ENCODE data around the gene ZDHHC7.
"Not testable (repeated sequence)": the region's sequence is repeated elsewhere in the genome, so short reads cannot be mapped to it uniquely, and the experiment has no call there.

Gene ZDHHC7

GRCh38 chr16:85045641-85046471, 34.5 kb upstream of the ZDHHC7 start:
- in situ Hi-C loops (cut with HindIII; ENCODE audit: low pct_ligation_motif_present, low pct_unique_long_range_greater_than_20kb, low sequenced_read_pairs): no loop called here
- no peak for DNase-seq

GRCh38 chr16:85045077-85045476, 33.7 kb upstream of the ZDHHC7 start:
- no peak for DNase-seq
- in situ Hi-C loops (cut with HindIII; ENCODE audit: low pct_ligation_motif_present, low pct_unique_long_range_greater_than_20kb, low sequenced_read_pairs): no loop called here

- in situ Hi-C loops (cut with HindIII; ENCODE audit: low pct_ligation_motif_present, low pct_unique_long_range_greater_than_20kb, low sequenced_read_pairs): no loop called here
- DNase-seq: no peak
Measured at GRCh38 chr16:85042606-85043005, 31.3 kb upstream of the ZDHHC7 start.

- in situ Hi-C loops (cut with HindIII; ENCODE audit: low pct_ligation_motif_present, low pct_unique_long_range_greater_than_20kb, low sequenced_read_pairs): no loop called here
- no peak for DNase-seq
Measured at GRCh38 chr16:85042167-85042526, 30.8 kb upstream of the ZDHHC7 start.

- in situ Hi-C loops (cut with HindIII; ENCODE audit: low pct_ligation_motif_present, low pct_unique_long_range_greater_than_20kb, low sequenced_read_pairs): no loop called here
- no peak for DNase-seq
Measured at GRCh38 chr16:85041219-85042166, 30.2 kb upstream of the ZDHHC7 start.

GRCh38 chr16:85040685-85041084, 29.4 kb upstream of the ZDHHC7 start:
- in situ Hi-C loops (cut with HindIII; ENCODE audit: low pct_ligation_motif_present, low pct_unique_long_range_greater_than_20kb, low sequenced_read_pairs): no loop called here
- no peak for DNase-seq

- no peak for DNase-seq
- in situ Hi-C loops (cut with HindIII; ENCODE audit: low pct_ligation_motif_present, low pct_unique_long_range_greater_than_20kb, low sequenced_read_pairs): no loop called here
Measured at GRCh38 chr16:85037721-85038120, 26.4 kb upstream of the ZDHHC7 start.

- DNase-seq: peak; percentile 75
- in situ Hi-C loops (cut with HindIII; ENCODE audit: low pct_ligation_motif_present, low pct_unique_long_range_greater_than_20kb, low sequenced_read_pairs): no loop called here
Measured at GRCh38 chr16:85037050-85037410, 25.7 kb upstream of the ZDHHC7 start.

- DNase-seq: no peak
- in situ Hi-C loops (cut with HindIII; ENCODE audit: low pct_ligation_motif_present, low pct_unique_long_range_greater_than_20kb, low sequenced_read_pairs): no loop called here
Measured at GRCh38 chr16:85036236-85037049, 25.1 kb upstream of the ZDHHC7 start.

- in situ Hi-C loops (cut with HindIII; ENCODE audit: low pct_ligation_motif_present, low pct_unique_long_range_greater_than_20kb, low sequenced_read_pairs): no loop called here
- no peak for DNase-seq
Measured at GRCh38 chr16:85034591-85035433, 23.5 kb upstream of the ZDHHC7 start.

- in situ Hi-C loops (cut with HindIII; ENCODE audit: low pct_ligation_motif_present, low pct_unique_long_range_greater_than_20kb, low sequenced_read_pairs): no loop called here
- no peak for DNase-seq
Measured at GRCh38 chr16:85033171-85033570, 21.8 kb upstream of the ZDHHC7 start.

- in situ Hi-C loops (cut with HindIII; ENCODE audit: low pct_ligation_motif_present, low pct_unique_long_range_greater_than_20kb, low sequenced_read_pairs); DNase-seq: not testable (repeated sequence)
Measured at GRCh38 chr16:85032187-85032586, 20.9 kb upstream of the ZDHHC7 start.

GRCh38 chr16:85031451-85031850, 20.1 kb upstream of the ZDHHC7 start:
- in situ Hi-C loops (cut with HindIII; ENCODE audit: low pct_ligation_motif_present, low pct_unique_long_range_greater_than_20kb, low sequenced_read_pairs): no loop called here
- no peak for DNase-seq

GRCh38 chr16:85029981-85030401, 18.7 kb upstream of the ZDHHC7 start:
- in situ Hi-C loops (cut with HindIII; ENCODE audit: low pct_ligation_motif_present, low pct_unique_long_range_greater_than_20kb, low sequenced_read_pairs): no loop called here
- DNase-seq: no peak

- in situ Hi-C loops (cut with HindIII; ENCODE audit: low pct_ligation_motif_present, low pct_unique_long_range_greater_than_20kb, low sequenced_read_pairs): no loop called here
- DNase-seq: peak; percentile 30
Measured at GRCh38 chr16:85029408-85029784, 18.1 kb upstream of the ZDHHC7 start.

- peak; percentile 18 for DNase-seq
- in situ Hi-C loops (cut with HindIII; ENCODE audit: low pct_ligation_motif_present, low pct_unique_long_range_greater_than_20kb, low sequenced_read_pairs): no loop called here
Measured at GRCh38 chr16:85028685-85029407, 17.5 kb upstream of the ZDHHC7 start.

- no peak for DNase-seq
- in situ Hi-C loops (cut with HindIII; ENCODE audit: low pct_ligation_motif_present, low pct_unique_long_range_greater_than_20kb, low sequenced_read_pairs): no loop called here
Measured at GRCh38 chr16:85027958-85028684, 16.8 kb upstream of the ZDHHC7 start.
